ENCODE data around the gene ACOT2. TPM values are rescaled to one million over a fixed set of nuclear protein-coding genes. Genes with fewer than 3 reads are reported as not detected.

Gene ACOT2
- polyA plus RNA-seq, 1 of the 3 experiments (the other 2 are of a cell fraction), result 46.7 TPM

DNA sequence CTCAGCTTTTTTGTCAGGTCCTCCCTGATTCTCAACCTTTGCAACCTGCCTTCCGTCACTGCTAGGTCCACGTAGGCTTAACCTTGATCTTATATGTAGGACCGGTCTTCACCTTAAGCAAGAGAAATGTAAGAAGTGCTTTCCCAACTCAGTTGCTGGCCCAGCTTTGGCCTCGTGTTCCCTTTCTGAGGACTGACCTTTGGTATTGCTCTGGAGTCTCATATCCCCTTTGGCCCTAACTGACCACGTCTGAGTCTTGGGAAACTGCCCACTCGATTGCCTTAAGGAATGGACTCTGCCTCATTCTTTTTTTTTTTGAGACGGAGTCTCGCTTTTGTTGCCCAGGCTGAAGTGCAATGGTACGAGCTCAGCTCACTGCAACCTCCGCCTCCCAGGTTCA lies 51.3 kb downstream of the ACOT2 start:
- Histone ChIP-seq H3K9ac (no peak overlapping the region), H3K4me3 (ENCODE audit: low read depth in 2 of 2, low read length in 1 of 2) (no peak overlapping the region), H3K9me3 (no peaks in the 10 kb centered on the region), H4K20me1 (ENCODE audit: insufficient read depth) (no peaks in the 10 kb centered on the region), H3K4me1 (ENCODE audit: control insufficient read depth in 1 of 2, insufficient read depth in 2 of 2, low read depth in 1 of 2, low read length in 1 of 2) (no peaks in the 10 kb centered on the region), H3K79me2 (ENCODE audit: insufficient read depth) (no peaks in the 10 kb centered on the region), H3K36me3 (replicated peaks in 1 of 2; ENCODE audit: control insufficient read depth in 1 of 2, insufficient read depth in 2 of 2, low read length in 1 of 2) (no peaks in the 10 kb centered on the region), H2AFZ (ENCODE audit: low read depth) (no peak overlapping the region), H3F3A (replicated peaks; ENCODE audit: insufficient read depth) (no peaks in the 10 kb centered on the region), H3K27me3 (ENCODE audit: insufficient read depth) (no peaks in the 10 kb centered on the region), H3K9me2 (no peaks in the 10 kb centered on the region), H3K27ac (ENCODE audit: low read depth in 2 of 2, low read length in 1 of 2) (no peak overlapping the region), H3K4me2 (no peak overlapping the region)
- 68% methylated on average over 10 of the region's 10 CpGs for WGBS (ENCODE audit: low lambda C conversion rate)
- ChIA-PET POLR2A (no interaction called here), CTCF (interaction anchor here (2.9 kb wide), 1 partner anchor 13 kb away, joined by 14 read pairs; no protein-coding TSS in a partner anchor)
- TF ChIP-seq GABPA (IDR thresholded peaks at IDR 0.05; ENCODE audit: low read depth) (no peak), EP300 (IDR thresholded peaks at IDR 0.05; ENCODE audit: borderline replicate concordance in 1 of 2, low read depth in 1 of 2, low read length in 1 of 2) (no peak), JUND (IDR thresholded peaks at IDR 0.05) (no peak), POLR2AphosphoS5 (IDR thresholded peaks at IDR 0.05; ENCODE audit: low read depth, low read length) (no peak), RCOR1 (IDR thresholded peaks at IDR 0.05; ENCODE audit: low read length) (no peak), ELF1 (IDR thresholded peaks at IDR 0.05) (no peak), TEAD4 (IDR thresholded peaks at IDR 0.05; ENCODE audit: borderline replicate concordance, insufficient read depth) (no peak)
- TF ChIP-seq, protein P1, sequence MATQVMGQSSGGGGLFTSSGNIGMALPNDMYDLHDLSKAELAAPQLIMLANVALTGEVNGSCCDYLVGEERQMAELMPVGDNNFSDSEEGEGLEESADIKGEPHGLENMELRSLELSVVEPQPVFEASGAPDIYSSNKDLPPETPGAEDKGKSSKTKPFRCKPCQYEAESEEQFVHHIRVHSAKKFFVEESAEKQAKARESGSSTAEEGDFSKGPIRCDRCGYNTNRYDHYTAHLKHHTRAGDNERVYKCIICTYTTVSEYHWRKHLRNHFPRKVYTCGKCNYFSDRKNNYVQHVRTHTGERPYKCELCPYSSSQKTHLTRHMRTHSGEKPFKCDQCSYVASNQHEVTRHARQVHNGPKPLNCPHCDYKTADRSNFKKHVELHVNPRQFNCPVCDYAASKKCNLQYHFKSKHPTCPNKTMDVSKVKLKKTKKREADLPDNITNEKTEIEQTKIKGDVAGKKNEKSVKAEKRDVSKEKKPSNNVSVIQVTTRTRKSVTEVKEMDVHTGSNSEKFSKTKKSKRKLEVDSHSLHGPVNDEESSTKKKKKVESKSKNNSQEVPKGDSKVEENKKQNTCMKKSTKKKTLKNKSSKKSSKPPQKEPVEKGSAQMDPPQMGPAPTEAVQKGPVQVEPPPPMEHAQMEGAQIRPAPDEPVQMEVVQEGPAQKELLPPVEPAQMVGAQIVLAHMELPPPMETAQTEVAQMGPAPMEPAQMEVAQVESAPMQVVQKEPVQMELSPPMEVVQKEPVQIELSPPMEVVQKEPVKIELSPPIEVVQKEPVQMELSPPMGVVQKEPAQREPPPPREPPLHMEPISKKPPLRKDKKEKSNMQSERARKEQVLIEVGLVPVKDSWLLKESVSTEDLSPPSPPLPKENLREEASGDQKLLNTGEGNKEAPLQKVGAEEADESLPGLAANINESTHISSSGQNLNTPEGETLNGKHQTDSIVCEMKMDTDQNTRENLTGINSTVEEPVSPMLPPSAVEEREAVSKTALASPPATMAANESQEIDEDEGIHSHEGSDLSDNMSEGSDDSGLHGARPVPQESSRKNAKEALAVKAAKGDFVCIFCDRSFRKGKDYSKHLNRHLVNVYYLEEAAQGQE (IDR thresholded peaks at IDR 0.05; ENCODE audit: low read depth, low read length), result no peak
- TF ChIP-seq, protein P2, sequence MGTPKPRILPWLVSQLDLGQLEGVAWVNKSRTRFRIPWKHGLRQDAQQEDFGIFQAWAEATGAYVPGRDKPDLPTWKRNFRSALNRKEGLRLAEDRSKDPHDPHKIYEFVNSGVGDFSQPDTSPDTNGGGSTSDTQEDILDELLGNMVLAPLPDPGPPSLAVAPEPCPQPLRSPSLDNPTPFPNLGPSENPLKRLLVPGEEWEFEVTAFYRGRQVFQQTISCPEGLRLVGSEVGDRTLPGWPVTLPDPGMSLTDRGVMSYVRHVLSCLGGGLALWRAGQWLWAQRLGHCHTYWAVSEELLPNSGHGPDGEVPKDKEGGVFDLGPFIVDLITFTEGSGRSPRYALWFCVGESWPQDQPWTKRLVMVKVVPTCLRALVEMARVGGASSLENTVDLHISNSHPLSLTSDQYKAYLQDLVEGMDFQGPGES (IDR thresholded peaks at IDR 0.05; ENCODE audit: low read depth, low read length), result no peak
- TF ChIP-seq, protein P3, sequence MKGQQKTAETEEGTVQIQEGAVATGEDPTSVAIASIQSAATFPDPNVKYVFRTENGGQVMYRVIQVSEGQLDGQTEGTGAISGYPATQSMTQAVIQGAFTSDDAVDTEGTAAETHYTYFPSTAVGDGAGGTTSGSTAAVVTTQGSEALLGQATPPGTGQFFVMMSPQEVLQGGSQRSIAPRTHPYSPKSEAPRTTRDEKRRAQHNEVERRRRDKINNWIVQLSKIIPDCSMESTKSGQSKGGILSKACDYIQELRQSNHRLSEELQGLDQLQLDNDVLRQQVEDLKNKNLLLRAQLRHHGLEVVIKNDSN (IDR thresholded peaks at IDR 0.05; ENCODE audit: borderline replicate concordance, low read depth), result no peak
- no peak for DNase-seq

DNA sequence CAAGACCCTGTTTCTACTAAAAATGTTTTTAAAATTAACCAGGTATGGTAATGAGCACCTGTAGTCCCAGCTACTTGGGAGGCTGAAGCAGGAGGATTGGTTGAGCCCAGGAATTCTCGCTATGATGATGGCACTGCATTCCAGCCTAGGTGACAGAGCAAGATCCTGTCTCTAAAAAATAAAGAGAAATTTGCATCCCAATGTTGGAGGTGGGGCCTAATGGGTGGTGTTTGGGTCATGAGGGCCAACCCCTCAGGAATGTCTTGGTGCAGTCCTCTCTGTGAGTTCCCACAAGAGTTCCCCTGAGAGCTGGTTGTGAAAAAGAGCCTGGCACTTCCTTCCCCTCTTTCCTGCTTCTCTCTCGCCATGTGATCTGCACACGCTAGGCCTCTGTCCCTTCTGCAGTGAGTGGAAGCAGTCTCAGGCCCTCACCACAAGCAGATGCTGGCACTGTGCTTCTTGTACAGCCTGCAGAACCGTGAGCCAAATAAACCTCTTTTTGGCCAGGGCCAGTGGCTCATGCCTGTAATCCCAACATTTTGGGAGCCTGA lies 54.6 kb downstream of the ACOT2 start:
- Histone ChIP-seq H3K9ac (no peak overlapping the region), H3F3A (replicated peaks; ENCODE audit: insufficient read depth) (no peaks in the 10 kb centered on the region), H3K9me3 (no peaks in the 10 kb centered on the region), H3K27me3 (ENCODE audit: insufficient read depth) (no peaks in the 10 kb centered on the region), H2AFZ (ENCODE audit: low read depth) (no peak overlapping the region), H3K27ac (ENCODE audit: low read depth in 2 of 2, low read length in 1 of 2) (no peak overlapping the region), H3K4me2 (no peak overlapping the region), H3K79me2 (ENCODE audit: insufficient read depth) (no peaks in the 10 kb centered on the region), H3K9me2 (no peaks in the 10 kb centered on the region), H3K4me1 (ENCODE audit: control insufficient read depth in 1 of 2, insufficient read depth in 2 of 2, low read depth in 1 of 2, low read length in 1 of 2) (no peaks in the 10 kb centered on the region), H3K4me3 (ENCODE audit: low read depth in 2 of 2, low read length in 1 of 2) (no peak overlapping the region), H4K20me1 (ENCODE audit: insufficient read depth) (no peaks in the 10 kb centered on the region), H3K36me3 (replicated peaks in 1 of 2; ENCODE audit: control insufficient read depth in 1 of 2, insufficient read depth in 2 of 2, low read length in 1 of 2) (no peaks in the 10 kb centered on the region)
- TF ChIP-seq SIN3A (IDR thresholded peaks at IDR 0.05; ENCODE audit: borderline replicate concordance, low read depth, low read length), result no peak
- TF ChIP-seq GATA2 (CRISPR knock-in tag; IDR thresholded peaks at IDR 0.05), result no peak
- TF ChIP-seq RAD21 (IDR thresholded peaks at IDR 0.05; ENCODE audit: low read length), result no peak
- ChIA-PET CTCF (interaction anchor here (0.7 kb wide), 1 partner anchor 114 kb away, joined by 3 read pairs; no protein-coding TSS in a partner anchor), POLR2A (no interaction called here)
- DNase-seq, result no peak
- 89% methylated on average over 4 of the region's 4 CpGs for WGBS (ENCODE audit: low lambda C conversion rate)

Other genes starting within 250 kb of the ACOT2 start
- 58.4 and 70.8 TPM in 2 replicates for gene NUMB, start 110.7 kb upstream of the ACOT2 start, polyA plus RNA-seq (2012; rRNA removed)
- gene RIOX1, start 78.3 kb upstream of the ACOT2 start, polyA plus RNA-seq (2012; rRNA removed), result 10.2 and 11.2 TPM in 2 replicates
- 4.2 and 5.4 TPM in 2 replicates for gene ACOT1, start 32.1 kb upstream of the ACOT2 start, polyA plus RNA-seq (2012; rRNA removed)
- gene HEATR4, start 10.3 kb upstream of the ACOT2 start, polyA plus RNA-seq (2012; rRNA removed), result not detected in 2 replicates
- gene ACOT4, start 22.7 kb downstream of the ACOT2 start, polyA plus RNA-seq (2012; rRNA removed), result 0.12 and 0.13 TPM in 2 replicates
- gene ACOT6, start 43.3 kb downstream of the ACOT2 start, polyA plus RNA-seq (2012; rRNA removed), result not detected in 2 replicates
- gene DNAL1, start 75.8 kb downstream of the ACOT2 start, polyA plus RNA-seq (2012; rRNA removed), result 2.6 and 3.6 TPM in 2 replicates
- gene PNMA1, start 145.2 kb downstream of the ACOT2 start, polyA plus RNA-seq (2012; rRNA removed), result 19.5 and 31.5 TPM in 2 replicates

Data from SK-N-SH (cell line).